ENCODE data around the gene SEMA4C.

Gene SEMA4C

GRCh38 chr2:96823198-96823597 lies 46.7 kb downstream of the SEMA4C start:
- Histone ChIP-seq H3K9me3 (ENCODE audit: insufficient read depth, low read length) (no peaks in the 10 kb centered on the region), H3K9ac (ENCODE audit: low read length) (no peak overlapping the region), H3K79me2 (ENCODE audit: low read length) (peaks cover 22% of the 10 kb centered on the region), H3K27ac (ENCODE audit: low read length) (no peak overlapping the region), H3K27me3 (ENCODE audit: low read depth, low read length) (no peaks in the 10 kb centered on the region), H3K4me1 (ENCODE audit: low read length) (no peaks in the 10 kb centered on the region), H3K4me3 (ENCODE audit: low read length) (no peak overlapping the region), H2AFZ (ENCODE audit: low read depth, low read length) (no peak overlapping the region), H4K20me1 (ENCODE audit: insufficient read depth, low read length) (peaks cover 12% of the 10 kb centered on the region; the same call in 1 of the 2 replicates), H3K36me3 (replicated peaks; ENCODE audit: low read depth, low read length) (peaks cover 10% of the 10 kb centered on the region), H3K4me2 (ENCODE audit: low read length) (no peak overlapping the region)
- no peak for TF ChIP-seq CTCF (IDR thresholded peaks at IDR 0.05; ENCODE audit: low read depth, low read length)
- no peak for TF ChIP-seq EZH2phosphoT487 (IDR thresholded peaks at IDR 0.05; ENCODE audit: low read depth)

- TF ChIP-seq EZH2phosphoT487 (IDR thresholded peaks at IDR 0.05; ENCODE audit: low read depth): no peak
- no peak for TF ChIP-seq CTCF (IDR thresholded peaks at IDR 0.05; ENCODE audit: low read depth, low read length)
- peaks cover 8% of the 10 kb centered on the region for H3K36me3 ChIP-seq (replicated peaks; ENCODE audit: low read depth, low read length)
- no peak overlapping the region for H3K27ac ChIP-seq (ENCODE audit: low read length)
- H2AFZ ChIP-seq (ENCODE audit: low read depth, low read length): no peak overlapping the region
- H3K9ac ChIP-seq (ENCODE audit: low read length): no peak overlapping the region
- no peaks in the 10 kb centered on the region; the same call in 1 of the 2 replicates for H3K4me1 ChIP-seq (ENCODE audit: low read length)
- no peak overlapping the region for H3K4me3 ChIP-seq (ENCODE audit: low read length)
- no peak overlapping the region for H3K4me2 ChIP-seq (ENCODE audit: low read length)
- peaks cover 12% of the 10 kb centered on the region; the same call in 1 of the 2 replicates for H4K20me1 ChIP-seq (ENCODE audit: insufficient read depth, low read length)
- H3K79me2 ChIP-seq (ENCODE audit: low read length): peaks cover 27% of the 10 kb centered on the region
- H3K9me3 ChIP-seq (ENCODE audit: insufficient read depth, low read length): no peaks in the 10 kb centered on the region
- no peaks in the 10 kb centered on the region for H3K27me3 ChIP-seq (ENCODE audit: low read depth, low read length)
Observed at GRCh38 chr2:96822786-96823185, 47.1 kb downstream of the SEMA4C start.

- H3K4me1 ChIP-seq (ENCODE audit: low read length): peaks cover 8% of the 10 kb centered on the region
- peaks cover 20% of the 10 kb centered on the region; the same call in 1 of the 2 replicates for H4K20me1 ChIP-seq (ENCODE audit: insufficient read depth, low read length)
Observed at GRCh38 chr2:96821113-96821675, 48.7 kb downstream of the SEMA4C start.

More at GRCh38 chr2:96821113-96821675, 48.7 kb downstream of the SEMA4C start:
- Histone ChIP-seq H3K36me3 (replicated peaks; ENCODE audit: low read depth, low read length) (peaks cover 8% of the 10 kb centered on the region), H2AFZ (ENCODE audit: low read depth, low read length) (no peak overlapping the region), H3K9me3 (ENCODE audit: insufficient read depth, low read length) (no peaks in the 10 kb centered on the region), H3K27ac (ENCODE audit: low read length) (no peak overlapping the region), H3K4me3 (ENCODE audit: low read length) (no peak overlapping the region), H3K79me2 (ENCODE audit: low read length) (peaks cover 36% of the 10 kb centered on the region), H3K9ac (ENCODE audit: low read length) (no peak overlapping the region), H3K4me2 (ENCODE audit: low read length) (no peak overlapping the region), H3K27me3 (ENCODE audit: low read depth, low read length) (no peaks in the 10 kb centered on the region)
- TF ChIP-seq EZH2phosphoT487 (IDR thresholded peaks at IDR 0.05; ENCODE audit: low read depth) (no peak), CTCF (IDR thresholded peaks at IDR 0.05; ENCODE audit: low read depth, low read length) (no peak)

All from OCI-LY3 (cell line).